NK-92 (cell line): ENCODE data around the gene ELMOD3.
"Not testable (repeated sequence)": the region's sequence is repeated elsewhere in the genome, so short reads cannot be mapped to it uniquely, and the experiment has no call there.

Source experiments
- DNase-seq: peaks from one replicate; lab custom pipeline; 2025; ENCODE audit not compliant: unreplicated experiment; lab: John Stamatoyannopoulos, UW

ELMOD3 gene

DNA sequence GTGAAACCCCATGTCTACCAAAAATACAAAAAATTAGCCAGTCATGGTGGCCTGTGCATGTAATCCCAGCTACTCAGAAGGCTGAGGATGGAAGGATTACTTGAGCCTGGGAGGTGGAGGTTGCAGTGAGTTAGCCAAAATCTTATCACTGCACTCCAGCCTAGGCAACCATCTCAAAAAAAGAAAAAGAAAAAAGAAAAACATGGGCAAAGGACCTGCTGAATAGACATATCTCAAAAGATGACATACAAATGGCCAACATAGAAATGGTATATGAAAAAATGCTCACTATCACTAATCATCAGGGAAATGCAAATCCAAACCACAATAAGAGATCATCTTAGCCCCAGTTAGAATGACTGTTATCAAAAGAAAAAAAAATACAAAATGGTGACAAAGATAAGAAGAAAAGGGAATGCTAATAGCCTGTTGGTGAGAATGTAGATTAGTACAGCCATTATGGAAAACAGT is 25.4 kb upstream of the ELMOD3 start:
- no peak for DNase-seq

DNA sequence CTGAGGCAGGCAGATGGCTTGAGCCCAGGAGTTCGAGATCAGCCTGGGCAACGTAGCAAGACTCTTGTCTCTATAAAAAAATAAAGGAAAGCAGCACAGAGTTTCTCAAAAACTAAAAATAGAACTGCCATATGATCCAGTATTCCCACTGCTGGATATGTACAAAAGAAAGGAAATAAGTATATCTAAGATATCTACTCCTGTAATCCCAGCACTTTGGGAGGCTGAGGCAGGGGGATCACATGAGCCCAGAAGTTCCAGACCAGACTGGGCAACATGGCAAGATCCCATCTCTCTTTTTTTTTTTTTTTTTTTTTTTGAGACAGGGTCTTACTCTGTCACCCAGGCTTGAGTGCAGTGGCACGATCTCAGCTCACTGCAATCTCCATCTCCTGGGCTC is 24.9 kb upstream of the ELMOD3 start:
- DNase-seq: not testable (repeated sequence)

DNA sequence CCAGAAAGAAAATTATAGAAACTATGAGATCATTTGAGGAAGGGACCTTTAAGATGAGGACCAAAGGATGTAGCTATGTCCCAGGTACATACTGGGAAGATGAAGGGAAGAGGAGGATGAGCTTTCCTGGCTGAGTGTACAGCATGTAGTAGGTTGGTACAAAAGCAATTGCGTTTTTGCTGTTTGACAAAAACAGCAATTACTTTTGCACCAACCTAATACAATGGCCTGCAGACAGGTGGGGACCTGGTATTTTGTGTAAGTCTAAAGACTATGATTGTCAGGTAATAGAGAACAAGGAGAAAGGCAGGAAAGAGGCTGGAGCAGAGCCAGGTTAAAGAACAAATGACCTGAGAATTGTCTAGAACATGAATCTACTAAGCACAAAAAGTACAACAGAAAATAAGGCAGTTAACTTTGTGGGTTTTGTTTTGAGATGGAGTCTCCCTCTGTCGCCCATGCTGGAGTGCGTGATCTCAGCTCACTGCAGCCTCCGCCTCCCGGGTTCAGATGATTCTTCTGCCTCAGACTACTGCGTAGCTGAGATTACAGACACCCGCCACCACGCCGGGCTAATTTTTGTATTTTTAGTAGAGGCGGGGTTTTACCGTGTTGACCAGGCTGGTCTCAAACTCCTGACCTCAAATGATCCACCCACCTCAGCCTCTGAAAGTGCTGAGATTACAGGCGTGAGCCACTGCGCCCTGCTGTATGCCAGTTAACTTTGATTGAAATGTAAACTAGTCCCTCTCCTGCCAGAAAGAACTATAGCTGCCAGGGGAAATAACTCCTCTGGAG is 23.5 kb upstream of the ELMOD3 start:
- no peak for DNase-seq

DNA sequence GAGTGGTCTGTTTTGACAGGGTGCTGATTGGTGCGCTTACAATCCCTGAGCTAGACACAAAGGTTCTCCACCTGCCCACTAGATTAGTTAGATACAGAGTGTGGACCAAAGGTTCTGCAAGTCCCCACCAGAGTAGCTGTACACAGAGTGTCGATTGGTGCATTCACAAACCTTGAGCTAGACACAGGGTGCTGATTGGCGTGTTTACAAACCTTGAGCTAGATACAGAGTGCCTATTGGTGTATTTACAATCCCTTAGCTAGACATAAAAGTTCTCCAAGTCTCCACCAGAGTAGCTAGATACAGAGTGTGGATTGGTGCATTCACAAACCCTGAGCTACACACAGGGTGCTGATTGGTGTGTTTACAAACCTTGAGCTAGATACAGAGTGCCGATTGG is 20.7 kb upstream of the ELMOD3 start:
- DNase-seq: not testable (repeated sequence)

DNA sequence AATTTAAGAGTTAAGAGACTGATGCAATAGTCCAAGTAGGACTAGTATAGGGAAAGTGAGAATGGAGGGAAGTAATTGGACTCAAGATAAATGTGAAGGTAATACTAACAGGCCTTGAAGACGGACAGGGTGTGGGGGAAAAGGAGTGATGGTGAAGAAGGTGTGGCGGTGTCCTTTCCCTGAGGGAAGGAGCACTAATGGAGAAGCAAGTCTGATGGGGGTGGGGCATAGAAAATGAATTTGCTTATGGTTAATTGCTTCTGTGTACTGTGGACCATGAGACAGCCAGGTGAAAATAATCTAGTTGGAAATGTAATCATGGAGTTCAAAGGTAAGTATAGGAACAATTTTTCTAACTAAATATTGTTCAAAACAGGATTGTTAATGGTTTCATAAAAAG is 19.6 kb upstream of the ELMOD3 start:
- DNase-seq: no peak

DNA sequence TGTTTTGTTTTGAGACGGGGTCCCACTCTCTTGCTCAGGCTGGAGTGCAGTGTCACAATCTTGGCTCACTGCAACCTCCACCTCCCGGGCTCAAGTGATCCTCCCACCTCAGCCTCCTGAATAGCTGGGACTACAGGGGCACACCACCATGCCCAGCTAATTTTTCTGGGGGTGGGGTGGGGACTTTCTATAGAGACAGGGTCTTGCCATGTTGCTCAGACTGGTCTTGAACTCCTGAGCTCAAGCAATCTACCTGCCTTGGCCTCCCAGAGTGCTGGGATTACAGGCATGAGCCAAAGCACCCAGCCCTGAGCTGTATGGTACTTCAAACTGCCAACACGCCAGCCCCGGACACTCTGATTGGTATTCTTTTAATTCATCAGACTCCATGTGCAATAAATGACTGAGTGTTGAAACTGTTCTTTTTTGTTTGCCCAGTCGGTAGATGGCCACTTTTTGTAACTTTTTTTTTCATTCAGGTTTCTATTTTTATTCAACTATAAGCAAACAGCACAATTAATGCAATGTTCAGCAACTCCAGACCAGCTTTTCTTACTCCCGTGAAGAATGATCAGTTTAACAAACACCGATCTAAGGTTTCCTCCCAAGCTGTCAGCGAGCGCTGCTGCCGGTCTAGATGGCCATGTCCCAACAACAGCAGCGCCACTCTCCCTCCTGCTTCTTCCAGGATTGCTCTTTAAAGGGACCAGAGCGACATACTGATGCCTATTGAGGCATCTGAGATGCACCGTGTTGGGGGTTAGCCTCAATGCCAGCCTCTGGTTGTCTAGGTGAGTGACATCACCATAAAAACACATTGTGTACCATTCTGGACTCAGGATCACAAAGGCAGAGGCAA is 14.3 kb upstream of the ELMOD3 start:
- no peak for DNase-seq

DNA sequence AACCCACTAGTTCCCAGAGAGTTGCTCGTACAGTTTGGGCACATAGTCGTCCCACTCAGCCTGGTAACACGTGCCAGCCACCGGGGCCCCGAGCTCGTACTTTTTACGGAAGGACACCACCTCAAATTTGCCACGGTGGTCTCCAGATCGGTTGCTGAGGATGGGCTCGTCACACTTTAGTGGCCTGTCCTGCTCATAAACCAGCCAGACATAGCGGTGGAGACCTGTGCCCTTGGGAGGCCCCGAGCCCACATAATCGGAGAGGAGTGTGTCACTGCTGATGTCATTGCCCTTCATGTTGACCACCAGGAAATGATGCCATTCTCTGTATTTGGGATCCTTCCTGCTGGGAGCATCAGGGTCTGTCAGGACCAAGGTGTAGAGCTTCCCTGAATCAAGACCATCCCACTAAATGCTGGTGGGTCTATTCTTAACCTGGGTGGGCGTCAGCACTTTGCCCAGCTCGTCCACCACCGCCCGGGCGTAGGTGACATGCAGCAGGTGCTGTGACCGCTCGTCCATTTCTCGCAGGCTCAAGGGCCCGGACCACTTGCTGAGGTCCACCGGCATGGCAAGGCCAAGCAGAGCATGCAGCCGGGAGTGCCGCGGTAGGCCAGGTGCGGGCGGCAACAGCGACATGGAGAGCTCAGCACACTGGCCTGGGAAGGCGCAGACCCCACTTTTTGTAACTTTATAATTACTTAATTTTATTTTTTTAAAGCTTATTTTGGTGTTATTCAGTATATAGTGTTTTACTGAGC is 13.1 kb upstream of the ELMOD3 start:
- DNase-seq: no peak

DNA sequence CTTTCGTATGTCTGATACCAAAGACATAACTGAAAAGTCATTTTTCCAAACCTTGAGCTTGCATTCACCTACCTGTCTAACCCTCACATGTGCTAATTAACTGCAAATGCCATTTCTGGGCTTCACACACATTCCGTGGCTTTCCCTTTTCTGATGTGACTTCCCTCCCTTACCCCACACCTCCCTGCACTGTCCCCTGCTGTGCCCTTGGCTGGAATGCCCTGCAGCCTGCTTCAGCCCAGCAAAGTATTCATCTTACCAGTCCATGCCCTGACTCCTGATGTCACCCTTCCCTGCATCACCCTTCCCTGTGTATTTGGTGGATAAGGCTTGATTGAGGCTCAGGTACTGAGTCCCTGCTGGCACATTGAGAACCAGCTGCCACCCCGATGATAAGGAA is 12.4 kb upstream of the ELMOD3 start:
- DNase-seq: no peak

DNA sequence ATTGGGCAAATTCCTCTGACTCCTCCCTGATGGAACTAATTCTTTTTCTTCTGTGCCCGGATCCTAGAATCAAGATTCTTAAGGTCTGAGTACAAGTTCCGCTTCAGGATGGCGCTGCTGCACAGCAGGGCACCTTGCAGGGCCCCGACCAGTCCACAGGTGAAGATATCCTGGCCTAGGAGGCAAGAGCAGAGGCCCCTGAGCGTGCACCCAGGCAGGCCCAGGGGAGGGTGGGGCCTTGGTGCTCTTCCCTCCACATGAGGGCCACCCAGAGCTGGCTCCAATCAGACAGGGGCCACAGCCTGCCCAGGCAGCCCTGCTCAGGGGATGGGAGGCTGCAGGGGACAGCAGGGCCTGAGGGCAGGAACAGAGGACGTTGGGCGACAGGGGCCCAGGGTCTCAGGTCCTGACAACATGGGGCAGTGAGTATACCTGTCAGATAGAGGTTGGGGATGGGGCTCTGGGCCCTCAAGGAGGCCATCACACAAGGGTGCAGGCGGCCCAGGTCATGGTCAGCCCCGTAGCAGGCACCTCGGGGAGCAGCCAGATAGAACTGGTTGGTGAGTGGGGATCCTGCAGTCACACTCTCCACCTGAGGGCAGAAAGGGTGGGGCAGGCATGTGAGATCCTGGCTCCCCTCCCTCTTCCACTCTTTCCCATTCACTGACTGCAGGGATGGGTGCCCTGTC is 11.2 kb upstream of the ELMOD3 start:
- not testable (repeated sequence) for DNase-seq

DNA sequence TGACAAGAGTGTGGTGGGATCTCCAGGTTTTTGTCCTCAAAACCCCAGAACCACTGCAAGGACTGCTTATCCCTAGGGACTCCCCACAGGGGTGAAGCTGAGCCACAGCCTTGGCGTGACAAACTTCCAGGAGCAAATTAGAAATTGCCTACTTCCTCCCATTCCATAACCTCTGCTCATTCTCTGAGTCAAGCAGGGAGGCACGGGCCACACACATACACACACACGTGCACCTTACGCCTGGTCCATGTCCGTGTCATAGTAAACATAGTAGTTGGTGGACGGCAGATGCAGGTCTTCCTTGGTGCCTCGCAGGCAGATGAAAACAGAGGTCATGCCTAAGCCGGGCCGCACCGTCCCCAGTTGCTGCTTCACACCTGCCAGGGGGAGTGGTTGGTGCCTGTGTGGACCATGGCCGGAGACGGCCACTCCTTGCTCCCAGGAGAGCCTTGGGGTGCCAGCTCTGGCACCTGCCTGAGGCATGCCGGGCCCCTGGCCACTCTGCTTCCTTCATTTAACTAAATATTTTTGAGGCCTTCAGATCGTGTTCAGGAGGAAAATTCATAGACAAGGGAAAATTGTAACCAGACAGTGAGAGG is 10.1 kb upstream of the ELMOD3 start:
- DNase-seq: no peak

DNA sequence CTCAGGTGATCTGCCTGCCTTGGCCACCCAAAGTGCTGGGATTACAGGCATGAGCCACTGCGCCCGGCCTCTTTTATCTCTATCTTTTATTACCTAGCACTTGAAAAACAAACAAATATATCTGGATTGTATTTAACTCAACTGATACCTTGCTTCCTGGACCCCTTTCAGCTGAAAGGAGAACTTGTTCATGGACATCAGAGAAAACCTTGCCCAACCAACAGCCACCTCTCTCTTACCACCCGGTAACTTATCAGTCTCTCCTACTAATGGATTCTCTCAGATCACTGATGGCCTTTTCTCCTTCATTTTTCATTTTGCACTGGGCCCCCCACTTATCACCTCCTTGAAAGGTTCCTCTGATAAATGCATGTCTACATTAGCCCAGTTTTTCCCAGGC is 7.0 kb upstream of the ELMOD3 start:
- no peak for DNase-seq

DNA sequence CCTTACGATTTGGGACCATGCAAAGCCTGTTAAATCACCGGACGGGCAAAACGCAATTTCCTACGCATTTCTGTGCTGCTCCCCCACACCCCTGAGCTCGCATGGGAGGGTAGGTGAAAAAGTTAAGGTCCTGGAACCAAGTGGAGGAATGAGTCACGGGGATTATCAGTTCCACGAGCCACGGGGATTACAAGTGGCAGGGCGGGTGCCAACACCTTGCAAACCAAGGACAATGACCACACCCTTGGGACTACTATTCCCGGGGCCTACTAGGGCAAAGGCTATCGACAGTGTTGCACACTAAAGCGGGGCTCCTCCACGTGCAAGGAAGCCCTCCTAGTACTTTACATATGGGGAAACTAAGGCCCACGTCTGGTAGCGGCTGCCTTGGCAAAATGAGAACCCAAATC is 688 bp upstream of the ELMOD3 start:
- no peak for DNase-seq

DNA sequence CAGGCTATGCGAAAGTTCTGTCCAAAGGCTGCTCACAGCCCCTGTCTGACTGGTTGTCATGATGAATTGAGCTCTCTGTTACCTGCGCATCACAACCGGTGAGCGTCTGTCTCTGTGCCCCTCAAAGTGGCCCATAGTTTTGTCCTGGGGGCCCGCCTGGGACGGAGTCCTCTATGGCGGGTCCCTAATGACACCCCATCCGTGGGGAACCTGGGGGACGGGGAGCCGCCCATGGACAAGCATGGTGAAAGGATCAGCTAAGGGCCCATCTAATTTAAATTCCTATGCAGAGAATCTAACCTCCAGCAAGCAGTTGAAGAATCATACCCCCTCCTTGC is 473 bp downstream of the ELMOD3 start:
- no peak for DNase-seq

DNA sequence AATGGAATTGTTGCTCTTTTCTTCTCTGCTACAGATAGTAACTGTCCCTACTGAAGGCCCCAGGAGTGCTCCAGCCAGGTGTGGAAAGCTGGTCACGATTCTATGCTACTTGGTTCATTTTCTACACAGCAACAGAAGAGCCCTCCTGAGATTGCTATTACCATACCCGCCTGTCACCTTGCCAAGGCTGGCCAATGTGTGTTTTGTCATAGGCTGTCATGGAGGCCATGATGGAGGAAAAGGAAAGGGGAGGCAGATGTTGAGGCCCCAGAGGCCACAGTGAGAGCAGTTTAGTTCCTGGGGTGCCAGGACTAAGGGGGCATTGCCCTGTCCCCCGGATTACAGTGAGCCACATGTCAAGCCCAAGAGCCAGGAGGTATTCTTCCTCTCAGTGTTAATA is 952 bp downstream of the ELMOD3 start:
- DNase-seq: no peak

DNA sequence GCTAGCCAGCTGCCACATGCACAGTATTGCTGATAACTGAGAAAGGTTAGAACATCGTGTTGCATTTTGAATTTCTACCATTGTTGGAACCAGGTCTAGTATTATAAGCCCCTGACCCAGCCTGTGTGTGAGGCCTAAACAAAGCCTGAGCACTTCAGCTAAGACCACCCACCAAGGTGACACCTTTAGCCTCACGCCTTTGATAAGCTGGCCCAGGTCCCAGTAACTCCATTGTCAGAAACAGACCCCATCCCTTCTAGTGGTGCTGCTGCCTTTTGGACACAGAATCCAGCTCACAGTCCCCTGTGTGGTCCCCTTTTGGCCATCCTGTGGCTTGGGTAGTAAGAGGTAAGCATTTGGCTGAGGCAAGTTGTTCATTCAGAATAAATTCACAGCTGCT is 1.6 kb downstream of the ELMOD3 start:
- DNase-seq: no peak

DNA sequence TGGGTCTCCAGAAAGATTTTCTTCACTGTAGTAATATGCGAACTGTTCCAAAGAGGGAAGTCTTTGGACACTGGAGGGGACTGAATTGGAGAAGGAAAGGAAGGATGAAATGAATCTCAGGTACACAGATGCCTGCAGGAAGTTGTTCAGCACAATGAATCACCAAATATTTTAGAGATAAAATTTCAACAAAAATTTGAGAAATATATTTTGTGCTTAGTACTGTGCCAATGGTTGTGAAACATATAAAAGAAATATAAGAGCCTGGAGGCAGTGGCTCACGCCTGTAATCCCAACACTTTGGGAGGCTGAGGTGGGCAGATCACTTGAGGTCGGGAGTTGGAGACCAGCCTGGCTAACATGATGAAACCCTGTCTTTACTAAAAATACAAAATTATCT is 3.2 kb downstream of the ELMOD3 start:
- no peak for DNase-seq

DNA sequence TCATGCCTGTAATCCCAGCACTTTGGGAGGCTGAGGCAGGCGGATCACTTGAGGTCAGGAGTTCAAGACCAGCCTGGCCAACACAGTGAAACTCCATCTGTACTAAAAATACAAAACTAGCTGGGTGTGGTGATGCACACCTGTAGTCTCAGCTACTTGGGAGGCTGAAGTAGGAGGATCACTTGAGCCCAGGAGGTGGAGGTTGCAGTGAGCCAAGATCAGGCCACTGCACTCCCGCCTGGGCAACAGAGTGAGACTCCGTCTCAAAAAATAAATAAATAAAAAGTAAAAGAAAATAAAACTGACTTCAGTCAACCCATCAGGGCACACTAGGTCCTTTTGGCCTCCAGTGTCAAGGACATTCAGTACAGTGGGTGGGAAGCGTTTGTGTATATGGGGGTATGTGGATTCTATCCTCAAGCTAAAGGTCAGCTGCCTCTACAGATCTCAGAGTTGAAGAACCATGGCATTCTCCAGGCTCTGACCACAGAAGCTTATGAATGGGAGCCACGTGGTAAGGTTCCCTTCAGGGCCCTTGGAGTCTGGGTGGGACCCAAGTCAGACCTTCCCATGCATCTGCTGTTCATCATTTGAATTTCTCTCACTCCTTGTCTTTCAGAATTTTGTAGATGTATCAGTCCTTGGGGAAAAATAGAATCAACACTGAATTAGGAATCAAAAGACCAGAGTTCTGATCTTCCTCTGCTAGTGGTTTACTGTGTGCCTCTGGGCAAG is 8.3 kb downstream of the ELMOD3 start:
- DNase-seq: not testable (repeated sequence)

DNA sequence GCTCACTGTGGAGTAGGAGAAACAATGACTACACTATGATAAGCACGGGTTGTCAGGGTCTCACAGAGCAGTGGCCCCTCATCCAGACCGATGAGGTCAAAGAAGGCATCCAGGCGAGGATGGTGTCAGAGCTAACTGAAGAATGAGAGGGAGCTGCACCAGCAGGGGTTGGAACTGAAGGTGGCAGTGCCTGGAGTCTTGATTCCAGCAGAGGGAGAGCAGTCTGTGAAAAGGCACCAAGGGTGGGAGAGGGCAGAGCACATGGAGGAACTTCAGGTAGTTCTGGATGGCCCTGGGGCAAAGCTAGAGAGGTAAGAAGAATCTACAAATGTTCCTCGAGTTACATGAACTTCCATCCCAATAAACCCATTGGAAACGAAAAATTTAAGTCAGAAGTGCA is 12.6 kb downstream of the ELMOD3 start:
- no peak for DNase-seq

DNA sequence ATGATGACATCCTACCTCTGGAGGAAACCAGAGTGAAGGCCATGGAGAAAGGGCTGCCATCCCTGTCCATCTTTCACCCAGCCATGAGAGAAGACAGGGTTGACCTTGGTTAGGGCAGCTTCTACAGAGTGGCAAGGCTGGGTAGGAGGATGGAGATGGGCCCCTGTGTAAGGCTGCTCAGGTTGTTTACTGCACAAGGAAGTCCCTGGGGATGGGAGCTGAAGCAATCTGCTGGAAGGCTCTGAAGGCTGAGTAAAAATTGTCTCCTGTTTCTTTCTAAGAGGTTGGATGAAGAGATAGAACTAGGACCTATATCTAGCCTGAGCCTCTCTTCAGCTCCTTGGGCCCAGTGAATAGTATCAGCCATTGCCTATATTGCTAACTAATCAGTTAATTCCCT is 14.4 kb downstream of the ELMOD3 start:
- DNase-seq: no peak

DNA sequence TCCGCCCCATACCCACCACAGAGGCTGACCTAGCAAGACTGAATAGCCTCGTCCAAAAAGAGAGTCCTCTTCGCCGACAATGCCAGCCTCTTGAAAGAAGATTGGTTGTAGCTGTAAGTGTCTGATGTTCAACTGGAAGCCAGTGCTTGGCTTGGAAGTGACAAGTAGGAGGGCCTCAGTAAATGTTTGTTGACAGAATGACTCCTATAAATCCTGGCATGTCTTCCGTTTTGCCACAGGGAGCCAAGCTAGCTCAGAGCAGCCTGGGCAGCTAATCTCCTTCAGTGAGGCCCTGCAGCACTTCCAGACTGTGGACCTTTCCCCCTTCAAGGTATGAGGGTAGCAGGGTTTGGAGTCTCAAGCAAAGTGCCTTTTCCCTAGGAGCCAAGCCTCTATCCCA is 14.9 kb downstream of the ELMOD3 start:
- no peak for DNase-seq
